Measurements from ENCODE around the gene PARVA. TPM values are rescaled to one million over a fixed set of nuclear protein-coding genes. Genes with fewer than 3 reads are reported as not detected.

Gene PARVA
- total RNA-seq, 4 donors from 2014 or later = 181 to 228 (median 210) TPM

- no peak for DNase-seq (ENCODE audit: extremely low spot score)
- H3K27ac ChIP-seq (replicated peaks in 1 of 4) = peak overlapping the region; percentile 89 to 99 (median 92)
- H3K9me3 ChIP-seq = no peaks in the 10 kb centered on the region
- H3K4me3 ChIP-seq = peak overlapping the region in 1 of 4 donors; percentile 10
- H3K4me1 ChIP-seq = peaks cover 70 to 99% (median 97%) of the 10 kb centered on the region in 4 donors
- no peaks in the 10 kb centered on the region for H3K27me3 ChIP-seq
- intact Hi-C loops (cut with DNase I) = no loop called here
- no peaks in the 10 kb centered on the region for H3K36me3 ChIP-seq
- TF ChIP-seq, protein P1, sequence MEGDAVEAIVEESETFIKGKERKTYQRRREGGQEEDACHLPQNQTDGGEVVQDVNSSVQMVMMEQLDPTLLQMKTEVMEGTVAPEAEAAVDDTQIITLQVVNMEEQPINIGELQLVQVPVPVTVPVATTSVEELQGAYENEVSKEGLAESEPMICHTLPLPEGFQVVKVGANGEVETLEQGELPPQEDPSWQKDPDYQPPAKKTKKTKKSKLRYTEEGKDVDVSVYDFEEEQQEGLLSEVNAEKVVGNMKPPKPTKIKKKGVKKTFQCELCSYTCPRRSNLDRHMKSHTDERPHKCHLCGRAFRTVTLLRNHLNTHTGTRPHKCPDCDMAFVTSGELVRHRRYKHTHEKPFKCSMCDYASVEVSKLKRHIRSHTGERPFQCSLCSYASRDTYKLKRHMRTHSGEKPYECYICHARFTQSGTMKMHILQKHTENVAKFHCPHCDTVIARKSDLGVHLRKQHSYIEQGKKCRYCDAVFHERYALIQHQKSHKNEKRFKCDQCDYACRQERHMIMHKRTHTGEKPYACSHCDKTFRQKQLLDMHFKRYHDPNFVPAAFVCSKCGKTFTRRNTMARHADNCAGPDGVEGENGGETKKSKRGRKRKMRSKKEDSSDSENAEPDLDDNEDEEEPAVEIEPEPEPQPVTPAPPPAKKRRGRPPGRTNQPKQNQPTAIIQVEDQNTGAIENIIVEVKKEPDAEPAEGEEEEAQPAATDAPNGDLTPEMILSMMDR (IDR thresholded peaks at IDR 0.05) = no peak
- TF ChIP-seq POLR2A (IDR thresholded peaks at IDR 0.05; ENCODE audit: low read depth) = no peak
- TF ChIP-seq EP300 (IDR thresholded peaks at IDR 0.05) = no peak
- no peak for TF ChIP-seq POLR2AphosphoS5 (IDR thresholded peaks at IDR 0.05)
- WGBS = 61% methylated on average over 3 of the region's 3 CpGs
Observed at GRCh38 chr11:12433121-12433520, 55.8 kb downstream of the PARVA start.

DNA sequence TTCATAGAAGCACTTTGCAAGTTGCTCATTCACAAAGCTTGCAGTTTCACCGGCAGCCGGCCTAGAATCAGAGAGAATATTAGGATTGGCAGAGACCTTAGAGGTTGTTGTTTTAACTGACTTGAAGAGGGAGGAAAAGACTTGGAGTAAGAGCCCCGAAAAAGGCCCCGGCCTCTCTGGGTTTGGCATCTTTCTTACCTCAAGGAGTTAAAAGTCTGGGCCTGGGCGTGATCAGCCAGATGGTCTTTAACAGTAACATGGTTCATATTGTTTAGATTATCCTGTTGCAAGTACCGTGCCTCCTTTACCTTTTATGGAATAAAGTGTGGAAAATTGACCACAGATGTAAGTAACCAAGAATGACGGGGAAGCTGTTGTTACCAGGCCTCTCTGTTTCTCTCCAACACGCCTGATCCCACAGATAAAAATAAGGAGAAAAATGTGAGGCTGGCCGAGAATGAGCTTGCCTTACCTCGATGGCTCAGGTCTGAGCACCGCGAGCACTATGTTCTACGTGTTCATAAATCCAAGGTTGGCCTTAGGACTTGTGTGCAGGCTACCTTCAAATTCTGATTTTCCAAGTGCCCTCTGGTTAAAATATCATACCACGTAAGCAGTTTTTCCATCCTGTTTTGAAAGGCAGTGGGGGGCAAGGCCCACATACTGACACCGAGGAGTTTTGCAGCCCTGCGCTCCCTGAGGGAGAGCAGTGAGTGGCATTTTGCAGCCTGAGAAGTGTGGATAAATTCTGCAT is 56.4 kb downstream of the PARVA start:
- peak overlapping the region; percentile 89 to 99 (median 92) for H3K27ac ChIP-seq (replicated peaks in 1 of 4)
- peaks cover 70 to 99% (median 97%) of the 10 kb centered on the region in 4 donors for H3K4me1 ChIP-seq
- H3K4me3 ChIP-seq = peak overlapping the region in 2 of 4 donors; percentile 4 to 10
- H3K9me3 ChIP-seq = no peaks in the 10 kb centered on the region
- 47% methylated on average over 16 of the region's 16 CpGs for WGBS
- H3K36me3 ChIP-seq = no peaks in the 10 kb centered on the region
- H3K27me3 ChIP-seq = no peaks in the 10 kb centered on the region
- TF ChIP-seq POLR2A (IDR thresholded peaks at IDR 0.05; ENCODE audit: low read depth) (no peak), EP300 (IDR thresholded peaks at IDR 0.05) (peak; percentile 50), POLR2AphosphoS5 (IDR thresholded peaks at IDR 0.05) (peak; percentile 61 to 70)
- intact Hi-C loops (cut with DNase I) = no loop called here
- peak; percentile 92 for DNase-seq (ENCODE audit: extremely low spot score)

GRCh38 chr11:12434325-12434654 is 56.9 kb downstream of the PARVA start:
- 57% methylated on average over 4 of the region's 4 CpGs for WGBS
- TF ChIP-seq, protein P1 (IDR thresholded peaks at IDR 0.05) = no peak
- TF ChIP-seq POLR2AphosphoS5 (IDR thresholded peaks at IDR 0.05) (peak in 1 of 2 donors; percentile 24), POLR2A (IDR thresholded peaks at IDR 0.05; ENCODE audit: low read depth) (no peak), EP300 (IDR thresholded peaks at IDR 0.05) (no peak)
- Histone ChIP-seq H3K27ac (replicated peaks in 1 of 4) (peak overlapping the region; percentile 89 to 99 (median 92)), H3K4me3 (peak overlapping the region in 2 of 4 donors; percentile 4 to 11), H3K27me3 (no peaks in the 10 kb centered on the region), H3K4me1 (peaks cover 70 to 97% (median 97%) of the 10 kb centered on the region in 4 donors), H3K36me3 (no peaks in the 10 kb centered on the region), H3K9me3 (no peaks in the 10 kb centered on the region)
- DNase-seq (ENCODE audit: extremely low spot score) = peak; percentile 87
- intact Hi-C loops (cut with DNase I) = no loop called here

DNA sequence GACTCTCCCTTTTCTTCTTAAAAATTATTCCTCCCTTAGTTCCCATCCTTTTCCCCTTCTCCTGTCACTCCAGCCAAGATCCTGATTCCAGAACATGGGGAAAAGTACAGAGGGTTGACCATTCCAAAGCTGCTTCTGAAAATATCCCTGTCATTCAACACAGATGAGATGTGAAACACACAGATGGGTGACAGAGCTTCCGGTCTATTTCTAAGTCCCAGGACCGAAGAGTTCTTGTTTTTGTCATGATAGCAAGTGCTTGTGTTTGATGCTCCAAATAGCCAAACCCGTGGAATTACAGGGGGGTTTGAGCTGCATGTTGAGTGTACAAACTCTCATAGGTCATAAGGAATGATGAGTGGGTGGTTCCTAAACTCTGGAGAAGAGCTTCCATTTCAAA is 57.9 kb downstream of the PARVA start:
- TF ChIP-seq POLR2AphosphoS5 (IDR thresholded peaks at IDR 0.05) (peak; percentile 48 to 51), EP300 (IDR thresholded peaks at IDR 0.05) (no peak), POLR2A (IDR thresholded peaks at IDR 0.05; ENCODE audit: low read depth) (no peak)
- TF ChIP-seq, protein P1 (IDR thresholded peaks at IDR 0.05) = no peak
- peaks cover 69 to 97% (median 92%) of the 10 kb centered on the region in 4 donors for H3K4me1 ChIP-seq
- intact Hi-C loops (cut with DNase I) = no loop called here
- 58% methylated on average over 3 of the region's 3 CpGs for WGBS
- H3K27me3 ChIP-seq = no peaks in the 10 kb centered on the region
- H3K9me3 ChIP-seq = no peaks in the 10 kb centered on the region
- peak; percentile 91 for DNase-seq (ENCODE audit: extremely low spot score)
- H3K36me3 ChIP-seq = no peaks in the 10 kb centered on the region
- peak overlapping the region; percentile 89 to 99 (median 92) for H3K27ac ChIP-seq (replicated peaks in 1 of 4)
- no peak overlapping the region for H3K4me3 ChIP-seq

- Histone ChIP-seq H3K27ac (replicated peaks in 1 of 4) (peak overlapping the region; percentile 89 to 99 (median 92)), H3K36me3 (no peaks in the 10 kb centered on the region), H3K27me3 (no peaks in the 10 kb centered on the region), H3K9me3 (no peaks in the 10 kb centered on the region), H3K4me3 (no peak overlapping the region), H3K4me1 (peaks cover 59 to 95% (median 84%) of the 10 kb centered on the region in 4 donors)
- WGBS = 86% methylated on average over 1 of the region's 1 CpG
- no peak for DNase-seq (ENCODE audit: extremely low spot score)
- intact Hi-C loops (cut with DNase I) = no loop called here
- no peak for TF ChIP-seq POLR2A (IDR thresholded peaks at IDR 0.05; ENCODE audit: low read depth)
- TF ChIP-seq EP300 (IDR thresholded peaks at IDR 0.05) = no peak
- TF ChIP-seq POLR2AphosphoS5 (IDR thresholded peaks at IDR 0.05) = no peak
- TF ChIP-seq, protein P1 (IDR thresholded peaks at IDR 0.05) = no peak
Observed at GRCh38 chr11:12436266-12436665, 58.9 kb downstream of the PARVA start.

All from esophagus muscularis mucosa (tissue), 4 donors.